NCI-H2196 treated with DMSO at 0.1 percent for 48 hours (cell line): Measurements from ENCODE around the gene FES.
"Not testable (repeated sequence)": the region's sequence is repeated elsewhere in the genome, so short reads cannot be mapped to it uniquely, and the experiment has no call there.

Experiments used
- DNase-seq: peaks from one replicate; lab custom pipeline; 2025; ENCODE audit not compliant: unreplicated experiment; lab: John Stamatoyannopoulos, UW

Gene FES

GRCh38 chr15:90907838-90908507 is 23.7 kb downstream of the FES start:
- DNase-seq: no peak

- DNase-seq: not testable (repeated sequence)
Observed at GRCh38 chr15:90909449-90909848, 25.1 kb downstream of the FES start.

- DNase-seq: no peak
Observed at GRCh38 chr15:90909976-90910375, 25.7 kb downstream of the FES start.

GRCh38 chr15:90910441-90911301 is 26.4 kb downstream of the FES start:
- DNase-seq: no peak

- DNase-seq: no peak
Observed at GRCh38 chr15:90911302-90911623, 27.0 kb downstream of the FES start.

DNA sequence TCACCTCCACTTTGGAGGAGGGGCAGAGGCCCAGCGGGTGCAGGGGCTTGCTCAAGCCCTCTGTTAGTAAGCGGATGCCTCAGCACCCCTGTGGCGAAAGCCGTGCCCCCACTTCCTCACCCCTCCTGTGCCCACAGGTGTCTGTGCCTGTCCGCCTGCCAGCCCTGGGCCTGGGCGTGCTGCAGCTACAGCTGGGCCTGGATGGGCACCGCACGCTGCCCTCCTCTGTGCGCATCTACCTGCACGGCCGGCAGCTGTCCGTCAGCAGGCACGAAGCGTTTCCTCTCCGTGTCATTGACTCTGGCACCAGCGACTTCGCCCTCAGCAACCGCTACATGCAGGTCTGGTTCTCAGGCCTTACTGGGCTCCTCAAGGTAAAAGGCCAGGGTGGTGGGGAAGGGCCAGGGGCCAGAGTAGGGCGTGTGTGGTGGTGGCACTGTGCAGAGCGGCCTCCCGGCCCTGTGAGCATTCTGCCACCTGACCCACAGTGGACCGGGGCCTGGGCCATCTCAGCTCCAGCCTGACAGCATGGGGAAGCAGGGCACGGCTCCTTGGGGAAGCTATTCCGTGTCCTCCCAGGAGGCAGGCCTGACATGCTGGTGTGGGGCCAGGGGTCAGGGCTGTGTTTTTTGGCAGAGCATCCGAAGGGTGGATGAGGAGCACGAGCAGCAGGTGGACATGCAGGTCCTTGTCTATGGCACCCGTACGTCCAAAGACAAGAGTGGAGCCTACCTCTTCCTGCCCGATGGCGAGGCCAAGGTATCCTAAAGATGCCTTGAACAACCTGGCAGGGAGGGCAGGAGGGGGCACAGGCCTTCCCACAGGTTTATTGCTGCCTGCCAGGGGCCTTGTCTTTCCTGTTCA is 27.8 kb downstream of the FES start:
- DNase-seq: no peak

- DNase-seq: no peak
Observed at GRCh38 chr15:90912770-90913075, 28.4 kb downstream of the FES start.

DNA sequence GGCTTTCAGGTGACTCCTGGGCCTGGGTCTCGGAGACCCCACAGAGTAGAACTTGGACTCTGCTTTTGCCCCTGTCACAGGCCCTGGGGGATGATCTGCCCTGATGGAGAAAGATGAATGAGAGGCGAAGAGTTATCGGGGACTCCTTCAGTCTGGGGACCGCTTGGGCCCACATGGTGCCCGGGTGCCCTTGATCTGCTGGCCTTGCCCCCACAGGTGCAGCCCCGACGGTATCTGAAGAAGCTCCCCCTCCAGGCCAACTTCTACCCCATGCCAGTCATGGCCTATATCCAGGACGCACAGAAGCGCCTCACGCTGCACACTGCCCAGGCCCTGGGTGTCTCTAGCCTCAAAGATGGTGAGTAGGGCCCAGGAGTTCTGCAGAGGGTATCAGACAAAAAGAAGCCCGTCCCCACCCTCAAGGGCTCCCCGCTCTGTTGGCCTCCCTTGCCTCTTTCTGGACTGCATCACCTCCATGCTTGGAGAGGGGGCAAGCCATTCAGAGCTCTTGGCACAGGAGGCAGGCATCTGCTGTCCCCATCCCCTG is 29.2 kb downstream of the FES start:
- no peak for DNase-seq

- no peak for DNase-seq
Observed at GRCh38 chr15:90914305-90915080, 30.2 kb downstream of the FES start.

DNA sequence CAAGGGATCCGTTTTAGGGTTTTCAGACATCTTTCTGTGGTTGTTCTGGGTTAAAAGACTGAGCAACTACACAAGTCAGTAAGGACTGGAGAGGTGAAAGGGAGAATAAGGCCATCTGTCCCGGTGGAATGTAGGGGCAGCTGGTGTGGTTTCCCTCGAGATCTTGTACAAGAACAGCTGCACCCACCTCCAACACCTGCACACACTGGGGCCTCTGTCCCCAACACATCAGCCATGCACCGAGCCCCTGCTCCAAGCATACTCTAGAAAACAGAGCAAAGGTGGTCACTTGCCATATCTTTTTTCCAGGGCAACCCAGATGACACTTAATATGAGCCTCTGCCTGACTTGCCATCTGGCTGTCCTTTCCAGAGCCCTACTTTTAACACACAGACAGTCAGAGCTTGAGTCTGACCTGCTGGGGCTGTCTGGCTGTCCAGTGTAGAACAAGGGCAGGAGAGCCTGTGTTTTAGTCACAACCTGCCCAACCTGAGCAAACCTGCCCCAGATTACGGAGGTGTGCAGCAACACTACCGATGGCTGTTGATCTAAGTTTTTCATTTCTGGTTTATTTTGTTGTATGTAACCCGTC is 31.0 kb downstream of the FES start:
- no peak for DNase-seq

DNA sequence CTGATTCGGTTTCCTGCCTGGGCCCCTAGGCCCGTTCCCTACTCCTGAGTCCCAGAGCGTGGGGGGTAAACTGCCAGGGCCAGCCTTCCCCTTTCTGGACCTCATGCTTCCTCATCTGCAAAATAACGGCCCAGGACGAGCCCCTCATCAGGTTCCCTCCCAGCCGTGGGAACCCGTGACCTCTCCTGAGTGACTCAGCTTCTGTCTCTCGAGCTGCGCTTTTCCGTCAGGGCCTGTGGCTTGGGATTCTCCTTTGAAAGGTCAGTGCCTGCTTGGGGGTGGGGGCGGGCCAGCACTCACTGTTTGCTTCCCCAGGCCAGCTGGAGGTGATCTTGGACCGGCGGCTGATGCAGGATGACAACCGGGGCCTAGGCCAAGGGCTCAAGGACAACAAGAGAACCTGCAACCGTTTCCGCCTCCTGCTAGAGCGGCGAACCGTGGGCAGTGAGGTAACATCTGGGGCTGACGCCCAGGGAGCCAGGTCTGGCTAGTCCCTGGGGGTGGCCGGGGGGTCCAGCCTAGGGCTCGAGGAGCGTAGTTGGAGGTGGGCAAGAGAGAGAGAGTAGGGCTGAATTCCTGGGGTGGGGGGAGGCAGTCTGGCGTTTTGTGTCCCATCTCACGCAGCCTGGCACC is 31.6 kb downstream of the FES start:
- DNase-seq: no peak

DNA sequence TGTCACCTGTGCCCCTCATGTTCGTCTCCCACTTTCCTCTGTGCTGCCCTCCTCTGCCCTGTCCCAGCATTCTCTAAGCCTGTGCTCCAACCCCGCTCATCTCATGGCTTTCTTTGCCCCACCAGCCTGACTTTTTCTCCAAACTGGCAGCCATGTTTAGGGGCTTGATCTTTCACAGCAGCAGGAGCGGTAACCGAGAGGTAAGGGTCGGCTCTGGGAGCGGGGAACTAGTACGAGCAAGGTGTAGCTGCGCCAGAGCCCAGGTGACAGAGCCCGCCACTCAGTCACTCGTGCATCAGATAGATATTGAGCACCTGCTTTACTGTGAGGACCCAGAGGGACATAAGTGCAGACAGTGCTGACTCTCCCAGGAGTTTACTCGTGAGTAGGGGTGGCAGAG is 32.2 kb downstream of the FES start:
- DNase-seq: no peak

- DNase-seq: no peak
Observed at GRCh38 chr15:90917569-90917968, 33.3 kb downstream of the FES start.

DNA sequence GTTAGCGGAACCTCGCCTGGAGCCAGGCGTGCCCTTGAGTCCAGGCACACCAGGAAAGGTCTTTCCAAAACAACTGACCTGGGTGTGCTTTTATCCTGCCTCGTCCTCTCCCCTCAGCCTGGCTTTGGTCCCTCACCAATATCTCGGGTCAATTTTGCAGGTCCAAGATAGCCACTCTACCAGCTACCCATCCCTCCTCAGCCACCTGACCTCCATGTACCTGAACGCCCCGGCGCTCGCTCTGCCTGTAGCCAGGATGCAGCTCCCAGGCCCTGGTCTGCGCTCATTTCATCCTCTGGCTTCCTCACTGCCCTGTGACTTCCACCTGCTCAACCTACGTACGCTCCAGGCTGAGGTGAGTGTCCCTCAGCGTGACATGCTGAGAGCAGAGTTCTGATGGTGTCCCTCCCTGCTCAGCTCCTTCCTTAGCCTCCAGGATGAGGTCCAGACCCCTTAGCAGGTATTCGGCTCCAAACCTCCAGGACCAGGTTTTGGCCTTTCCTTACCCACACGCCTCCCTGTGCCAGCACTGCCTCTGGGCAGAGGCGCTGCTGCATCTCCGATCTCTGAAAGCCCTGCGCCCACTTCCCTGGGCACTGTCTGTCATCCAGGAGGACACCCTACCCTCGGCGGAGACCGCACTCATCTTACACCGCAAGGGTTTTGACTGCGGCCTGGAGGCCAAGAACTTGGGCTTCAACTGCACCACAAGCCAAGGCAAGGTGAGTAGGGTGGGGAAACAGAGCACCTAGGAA is 33.9 kb downstream of the FES start:
- DNase-seq: no peak

DNA sequence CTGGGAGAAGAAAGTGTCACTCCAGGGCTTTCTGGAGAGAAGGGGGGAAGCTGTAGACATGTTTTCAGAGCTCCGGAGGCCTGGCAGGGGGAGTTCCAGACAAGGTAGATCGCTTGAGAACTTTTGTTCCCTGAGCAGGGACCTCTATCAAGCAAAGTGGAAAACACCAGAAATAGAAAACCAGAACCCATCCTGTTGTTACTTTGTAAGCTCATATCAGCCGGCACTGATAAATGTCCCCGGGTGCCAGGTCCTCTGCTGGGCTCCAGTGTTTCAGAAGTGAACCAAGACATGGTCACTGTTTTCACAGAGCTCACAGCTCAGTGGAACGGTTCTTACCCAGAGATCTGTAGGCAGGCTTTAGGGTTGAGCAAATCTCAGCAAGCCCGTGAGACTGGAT is 34.5 kb downstream of the FES start:
- no peak for DNase-seq

GRCh38 chr15:90921887-90922286 is 37.6 kb downstream of the FES start:
- DNase-seq: no peak

GRCh38 chr15:90922712-90923322 is 38.5 kb downstream of the FES start:
- DNase-seq: not testable (repeated sequence)

- no peak for DNase-seq
Observed at GRCh38 chr15:90924375-90924774, 40.1 kb downstream of the FES start.

- not testable (repeated sequence) for DNase-seq
Observed at GRCh38 chr15:90926766-90927165, 42.5 kb downstream of the FES start.
